Daoy (cell line): ENCODE results near the gene DOC2B. TPM values are rescaled to one million over a fixed set of nuclear protein-coding genes. Genes with fewer than 3 reads are reported as not detected.
"Not testable (repeated sequence)": the region's sequence is repeated elsewhere in the genome, so short reads cannot be mapped to it uniquely, and the experiment has no call there.

ENCODE experiments used
- DNase-seq: peaks from one replicate; pipeline ENCODE4 v3.0.0-alpha.2; 2015; ENCODE audit warnings: low read depth
- total RNA-seq: library from RNA; depleted of rRNA; stranded (reverse); fragments of >200 nt; shearing (Covaris generic); gene quantifications from 2 replicates; pipeline ENCODE4 v1.2.3, GENCODE V29; 2014

The DOC2B gene
- total RNA-seq, 1 experiment from 2014 or later = 8.5 TPM

DNA sequence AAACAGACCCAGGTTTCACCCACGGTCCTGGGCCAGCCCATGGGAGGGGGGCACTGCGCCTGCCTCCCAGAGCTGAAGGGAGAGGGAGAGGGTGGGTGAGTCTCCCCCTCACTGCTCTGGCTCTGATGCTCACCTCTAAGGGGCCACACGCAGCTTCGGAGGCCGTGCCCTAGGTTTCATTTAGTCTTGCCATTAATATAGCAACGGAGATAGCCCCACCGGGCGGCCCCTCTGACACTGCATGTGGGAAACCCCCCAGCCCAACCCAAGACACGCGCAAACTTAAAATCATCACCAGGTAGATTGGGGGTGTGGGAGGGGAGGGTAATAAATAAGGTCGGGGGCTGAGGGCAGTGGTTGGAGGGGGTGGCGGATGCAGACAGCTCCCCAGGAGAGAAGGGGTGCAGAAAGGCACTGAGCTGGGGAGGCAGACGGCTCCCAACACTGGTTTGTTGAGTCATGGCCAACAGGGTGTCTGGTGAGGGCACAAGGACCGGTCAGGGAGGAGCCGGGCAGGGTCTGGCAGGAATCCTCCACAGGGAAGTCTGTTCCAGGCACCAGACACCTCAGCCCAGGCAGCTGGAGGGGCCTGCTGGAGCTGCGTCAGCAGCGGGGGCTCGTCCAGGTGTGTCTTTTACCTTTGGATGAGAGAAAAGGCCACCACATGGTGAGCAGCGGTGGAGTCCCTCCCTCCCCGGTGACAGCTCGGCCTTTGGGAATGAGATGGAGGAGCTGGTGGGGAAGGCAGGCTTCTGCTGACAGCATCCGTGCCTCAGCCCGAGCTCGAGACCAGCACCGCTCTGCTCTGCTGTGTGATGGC lies 32.0 kb upstream of the DOC2B start:
- no peak for DNase-seq

DNA sequence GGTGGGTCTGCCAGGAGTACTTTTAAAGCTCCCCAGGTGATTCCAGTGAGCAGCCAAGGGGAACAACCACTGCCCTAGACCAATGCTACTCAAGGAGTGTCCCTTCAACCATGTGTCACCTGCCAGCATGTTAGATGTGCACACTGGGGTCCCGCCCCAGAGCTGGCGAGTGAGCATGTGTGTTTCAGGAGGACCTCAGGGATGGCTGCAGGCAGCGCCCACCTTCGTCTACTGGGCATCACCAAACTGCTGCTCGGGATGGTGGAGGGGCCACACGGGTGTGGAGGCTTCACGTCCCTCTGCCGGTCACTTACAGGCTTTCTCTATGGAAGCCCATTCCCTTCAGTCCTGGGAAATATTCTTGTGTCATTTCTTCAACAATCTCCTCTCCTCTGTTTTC lies 29.0 kb upstream of the DOC2B start:
- peak; percentile 0 for DNase-seq

DNA sequence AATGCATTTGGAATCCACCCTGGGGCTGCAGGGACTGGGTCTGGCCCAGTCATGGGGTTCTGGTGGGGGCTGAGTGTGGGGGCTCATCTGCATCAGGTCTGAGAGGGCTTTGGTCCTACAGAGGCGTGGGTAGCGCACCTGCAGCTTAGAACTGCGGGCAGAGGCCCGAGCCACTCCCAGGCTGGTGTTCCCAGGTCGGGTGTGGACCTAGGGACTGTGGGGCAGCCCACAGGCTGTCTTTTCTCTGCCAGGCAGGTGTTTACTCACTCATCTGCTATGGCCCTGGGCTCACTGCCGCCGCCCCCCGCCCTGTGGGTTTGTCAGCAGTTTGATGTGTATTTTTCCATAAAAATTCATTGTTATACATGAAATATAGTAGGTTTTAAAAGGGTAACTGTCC lies 27.0 kb upstream of the DOC2B start:
- no peak for DNase-seq

DNA sequence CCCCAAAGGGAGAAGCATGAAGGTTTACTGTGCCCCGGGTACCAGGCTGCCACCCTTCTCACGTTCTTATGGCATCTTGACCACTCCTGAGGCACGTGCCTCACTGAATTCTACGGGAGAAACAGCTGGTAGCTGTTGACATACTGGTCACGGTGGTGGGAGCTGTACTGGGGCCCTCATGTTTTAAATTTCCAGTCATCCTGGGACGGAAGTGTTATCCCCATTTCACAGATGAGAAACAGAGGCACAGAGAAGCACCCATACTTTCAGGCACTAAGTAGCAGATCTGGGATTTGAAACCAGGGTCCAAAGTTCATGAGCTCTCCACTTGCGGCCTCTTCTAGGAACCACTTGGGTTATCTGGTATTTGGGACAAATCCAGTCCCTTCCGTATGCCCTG lies 26.3 kb upstream of the DOC2B start:
- no peak for DNase-seq

DNA sequence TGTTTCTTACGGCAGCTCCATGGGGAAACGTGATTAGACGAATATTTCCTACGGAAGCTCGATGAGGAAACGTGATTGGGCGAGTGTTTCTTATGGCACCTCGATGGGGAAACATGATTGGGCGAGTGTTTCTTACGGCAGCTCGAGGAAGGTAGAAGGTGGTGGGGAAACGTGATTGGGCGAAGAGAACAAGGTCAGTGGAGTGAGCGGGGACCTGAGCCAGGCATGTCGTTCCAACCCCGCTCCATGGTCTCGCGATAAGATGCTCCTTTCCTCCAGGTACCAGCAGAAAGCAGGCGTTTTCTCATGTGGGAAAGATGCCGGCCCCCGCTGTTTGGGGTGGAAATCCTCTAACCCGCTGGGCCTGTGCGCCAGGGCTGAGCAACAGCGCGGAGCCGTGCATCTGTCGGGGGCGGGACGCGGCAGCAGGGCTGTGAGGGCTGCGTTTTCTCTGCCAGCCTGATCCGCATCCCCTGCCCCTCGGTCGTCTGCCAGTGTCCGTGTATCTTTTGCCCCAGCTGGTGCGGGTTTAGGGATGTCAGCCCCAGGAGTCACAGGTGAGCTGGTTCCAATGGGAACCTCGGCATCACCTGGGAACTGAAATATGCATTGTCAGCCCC lies 25.6 kb upstream of the DOC2B start:
- DNase-seq = no peak

DNA sequence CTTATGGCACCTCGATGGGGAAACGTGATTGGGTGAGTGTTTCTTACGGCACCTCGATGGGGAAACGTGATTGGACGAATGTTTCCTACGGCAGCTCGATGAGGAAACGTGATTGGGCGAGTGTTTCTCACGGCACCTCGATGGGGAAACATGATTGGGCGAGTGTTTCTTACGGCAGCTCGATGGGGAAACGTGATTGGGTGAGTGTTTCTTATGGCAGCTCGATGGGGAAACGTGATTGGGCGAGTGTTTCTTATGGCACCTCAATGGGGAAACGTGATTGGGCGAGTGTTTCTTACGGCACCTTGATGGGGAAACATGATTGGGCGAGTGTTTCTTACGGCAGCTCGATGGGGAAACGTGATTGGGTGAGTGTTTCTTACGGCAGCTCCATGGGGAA lies 25.0 kb upstream of the DOC2B start:
- DNase-seq = not testable (repeated sequence)

DNA sequence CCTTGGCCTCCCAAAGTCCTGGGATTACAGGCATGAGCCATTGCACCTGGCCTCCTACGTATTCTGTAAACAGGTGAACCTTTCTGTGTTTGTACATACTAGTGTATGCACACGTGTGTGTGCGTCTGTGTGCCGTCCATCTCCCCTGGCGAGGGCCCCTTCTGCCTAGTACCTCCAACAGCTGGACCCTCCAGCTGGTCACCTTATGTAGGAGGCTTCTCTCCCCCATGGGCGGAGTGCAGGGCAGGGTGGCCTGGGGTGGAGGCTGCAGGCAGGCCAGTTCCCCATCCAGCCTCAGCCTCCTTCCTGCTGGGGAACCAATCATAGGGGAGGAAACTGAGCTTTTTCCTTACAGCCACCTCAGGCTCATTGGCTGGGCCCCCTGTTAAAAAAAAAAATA lies 24.4 kb upstream of the DOC2B start:
- DNase-seq = peak; percentile 1

DNA sequence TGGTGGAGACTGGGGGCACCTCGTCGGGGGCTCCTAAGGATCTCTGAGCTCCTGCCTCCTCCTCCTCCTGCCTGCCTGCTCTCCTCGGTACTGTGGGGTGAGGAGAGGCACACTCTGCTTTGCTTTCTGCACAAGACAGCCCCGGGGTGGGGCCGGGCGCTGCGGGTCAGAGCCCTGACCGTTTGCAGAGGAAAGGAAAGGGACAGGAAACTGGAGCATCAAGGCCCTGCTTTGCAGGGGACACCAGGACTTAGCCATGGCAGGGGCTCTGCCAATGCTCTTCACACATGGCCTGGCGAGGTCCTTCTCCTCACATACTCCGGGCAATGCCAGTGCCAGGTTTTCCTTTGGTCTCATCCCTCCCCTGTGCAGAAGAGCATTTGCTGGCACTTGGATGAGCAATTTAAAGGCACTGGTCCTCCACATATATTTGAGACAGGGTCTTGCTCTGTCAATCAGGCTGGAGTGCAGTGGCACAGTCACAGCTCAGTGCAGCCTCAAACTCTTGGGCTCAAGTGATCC lies 23.8 kb upstream of the DOC2B start:
- DNase-seq = peak; percentile 3

DNA sequence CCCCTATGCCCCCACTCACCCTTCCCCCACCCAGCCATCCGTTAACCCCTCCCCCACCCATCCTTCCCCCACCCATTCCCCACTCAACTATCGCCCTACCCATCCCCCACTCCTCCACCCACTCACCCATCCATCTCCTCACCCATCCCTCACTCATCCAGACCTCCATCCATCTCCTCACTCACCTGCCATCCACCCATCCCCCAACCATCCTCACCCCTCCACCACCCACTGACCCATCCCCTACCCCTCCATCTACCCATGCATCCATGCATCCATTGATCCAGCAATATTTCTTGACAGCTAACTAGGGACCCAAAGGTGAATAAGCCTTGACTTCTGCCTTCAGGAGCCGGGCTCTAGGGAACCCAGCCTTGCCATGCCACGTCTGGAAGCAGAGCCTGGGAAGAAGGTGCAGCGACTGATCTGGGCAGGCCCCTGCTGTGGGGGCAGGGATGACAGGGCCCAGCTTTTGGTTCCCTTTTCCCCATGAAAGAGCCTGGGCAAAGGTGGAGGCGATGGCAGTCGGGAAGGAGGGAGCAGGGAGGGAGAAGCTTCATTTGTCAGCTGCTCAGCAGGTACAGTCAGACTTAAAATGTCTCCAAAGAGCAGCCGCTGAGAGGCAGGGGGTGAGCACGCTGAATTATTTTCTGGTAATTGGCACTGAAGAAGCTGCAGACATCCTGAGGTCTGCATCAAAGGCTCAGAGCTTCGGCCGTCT lies 23.1 kb upstream of the DOC2B start:
- DNase-seq = no peak

DNA sequence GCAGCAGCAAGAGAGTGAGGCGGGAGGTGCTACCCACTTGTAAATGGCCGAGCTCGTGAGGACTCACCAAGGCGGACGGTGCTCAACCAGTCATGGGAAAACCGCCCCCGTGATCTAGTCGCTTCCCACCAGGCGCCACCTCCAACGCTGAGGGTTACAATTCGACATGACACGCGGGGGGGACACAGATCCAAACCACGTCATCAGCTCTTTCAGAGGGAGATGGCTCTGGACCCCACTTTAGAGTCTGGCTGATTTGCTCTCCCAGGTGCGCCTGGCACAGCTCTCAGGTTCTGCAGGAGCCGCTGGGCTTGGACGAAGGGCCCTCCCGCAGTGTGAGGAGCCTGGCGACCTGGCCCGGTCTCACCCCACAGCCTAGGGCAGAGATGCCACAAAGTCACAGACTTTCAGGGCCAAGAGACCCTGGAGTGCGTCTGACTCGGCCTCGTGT lies 21.1 kb upstream of the DOC2B start:
- peak; percentile 4 for DNase-seq

DNA sequence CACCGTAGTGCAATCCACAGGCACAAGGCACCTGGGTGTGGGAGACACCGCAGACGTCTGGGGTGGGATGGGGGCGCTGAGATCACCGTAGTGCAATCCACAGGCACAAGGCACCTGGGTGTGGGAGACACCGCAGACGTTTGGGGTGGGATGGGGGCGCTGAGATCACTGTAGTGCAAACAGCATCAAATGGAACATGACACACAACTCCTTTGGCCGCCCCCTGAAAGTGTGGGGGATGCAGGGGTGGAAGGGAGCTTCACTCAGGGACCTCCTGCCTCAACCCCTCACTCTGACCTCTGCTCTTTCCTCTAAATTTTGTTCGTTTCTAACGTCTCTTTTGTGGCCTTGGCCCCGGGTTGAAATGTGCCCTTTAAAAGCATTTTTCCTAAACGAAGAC lies 20.3 kb upstream of the DOC2B start:
- DNase-seq = not testable (repeated sequence)

DNA sequence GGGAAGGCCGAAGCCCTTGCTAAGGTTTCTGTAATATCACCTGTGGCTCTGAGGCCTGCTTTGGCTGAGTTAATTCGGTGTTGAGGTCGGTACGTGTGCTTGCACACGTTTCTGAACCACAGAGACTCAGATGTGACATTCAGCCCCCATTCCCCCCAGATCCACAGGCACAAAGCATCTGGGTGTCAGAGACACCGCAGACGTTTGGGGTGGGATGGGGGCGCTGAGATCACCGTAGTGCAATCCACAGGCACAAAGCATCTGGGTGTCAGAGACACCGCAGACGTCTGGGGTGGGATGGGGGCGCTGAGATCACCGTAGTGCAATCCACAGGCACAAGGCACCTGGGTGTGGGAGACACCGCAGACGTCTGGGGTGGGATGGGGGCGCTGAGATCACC lies 19.8 kb upstream of the DOC2B start:
- not testable (repeated sequence) for DNase-seq

DNA sequence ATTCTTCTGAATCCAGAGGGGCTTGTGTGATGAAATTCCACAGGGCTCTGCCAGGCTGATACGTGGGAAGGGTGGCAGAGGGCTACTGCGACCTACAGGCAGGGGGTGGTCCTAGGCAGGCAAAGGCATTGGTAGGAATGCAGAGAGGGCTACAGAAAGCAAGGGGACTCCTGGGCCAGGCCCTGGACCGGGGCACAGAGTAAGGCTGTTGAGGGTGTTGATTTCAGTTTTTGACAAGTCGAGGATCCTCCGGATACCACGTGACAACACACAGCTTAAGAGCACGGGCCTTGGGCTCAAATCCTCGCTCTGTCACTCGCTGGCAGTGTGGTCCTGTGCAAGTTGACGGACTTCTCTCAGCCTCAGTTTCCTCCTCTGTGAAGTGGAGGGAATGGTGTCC lies 19.1 kb upstream of the DOC2B start:
- peak; percentile 8 for DNase-seq

DNA sequence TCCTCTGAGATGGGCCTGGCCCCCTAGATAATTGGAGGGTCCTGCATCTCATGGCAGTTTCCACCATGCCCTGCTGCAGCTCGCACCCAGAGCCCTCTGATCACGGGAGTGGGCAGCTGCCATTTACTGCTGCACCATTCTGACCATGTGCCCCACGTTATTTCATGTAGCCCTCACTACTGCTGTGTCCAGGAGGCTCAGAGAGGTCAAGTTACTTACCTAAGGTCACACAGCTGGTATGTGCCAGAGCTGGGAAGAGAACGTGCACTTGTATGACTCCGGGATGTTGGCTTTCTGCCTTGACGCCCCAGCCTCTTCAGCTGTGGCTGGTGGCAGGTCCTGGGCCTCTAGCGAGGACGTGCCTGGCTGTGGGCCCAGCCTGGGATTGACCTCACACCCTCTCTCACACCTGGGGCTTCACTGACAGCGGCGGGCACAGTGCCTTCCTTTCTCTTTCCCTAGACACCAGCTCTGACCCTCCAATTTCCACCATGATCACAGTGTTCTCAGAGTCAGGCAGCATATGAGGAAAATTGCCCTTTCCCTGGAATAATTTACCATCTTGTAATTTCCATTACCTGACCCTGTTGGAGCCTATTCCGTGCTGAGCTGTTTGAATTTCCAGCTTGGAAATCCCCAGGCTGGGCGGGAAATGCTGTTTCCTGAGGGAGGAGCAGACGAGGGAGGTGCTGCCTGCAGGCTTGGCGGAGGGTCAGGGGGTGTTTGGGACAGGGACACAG lies 18.5 kb upstream of the DOC2B start:
- peak; percentile 70 for DNase-seq

DNA sequence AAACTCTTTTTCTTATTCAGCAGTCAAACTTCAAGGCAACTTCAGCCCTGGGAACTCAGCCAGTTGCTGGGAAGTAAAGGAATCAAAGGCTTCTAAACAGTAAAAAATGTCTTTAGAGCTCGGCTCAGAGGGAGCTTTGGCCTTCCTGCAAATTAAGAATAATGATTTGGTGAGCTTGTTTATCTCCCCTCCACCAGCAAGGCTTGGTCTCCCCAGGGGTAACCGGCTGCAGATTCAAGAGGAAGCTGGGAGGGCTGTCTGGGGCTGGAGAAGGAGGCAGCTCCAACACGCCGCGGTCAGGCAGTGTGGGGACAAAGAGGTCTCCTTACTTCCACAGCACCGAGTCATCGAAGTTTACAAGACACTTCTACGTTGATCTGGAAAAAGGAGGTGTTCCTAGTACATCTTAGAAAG lies 17.7 kb upstream of the DOC2B start:
- DNase-seq = peak; percentile 42

DNA sequence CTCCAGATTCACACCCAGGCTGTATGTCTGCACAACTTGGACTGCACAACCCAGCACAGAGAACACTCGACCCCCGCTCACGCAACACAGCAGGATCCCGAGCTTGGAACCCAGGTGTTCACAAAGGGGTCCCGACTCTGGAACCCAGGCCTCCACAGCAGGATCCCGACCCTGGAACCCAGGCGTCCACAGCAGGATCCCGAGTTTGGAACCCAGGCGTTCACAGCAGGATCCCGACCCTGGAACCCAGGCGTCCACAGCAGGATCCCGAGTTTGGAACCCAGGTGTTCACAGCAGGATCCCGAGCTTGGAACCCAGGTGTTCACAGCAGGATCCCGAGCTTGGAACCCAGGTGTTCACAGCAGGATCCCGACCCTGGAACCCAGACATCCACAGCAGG lies 16.8 kb upstream of the DOC2B start:
- not testable (repeated sequence) for DNase-seq

DNA sequence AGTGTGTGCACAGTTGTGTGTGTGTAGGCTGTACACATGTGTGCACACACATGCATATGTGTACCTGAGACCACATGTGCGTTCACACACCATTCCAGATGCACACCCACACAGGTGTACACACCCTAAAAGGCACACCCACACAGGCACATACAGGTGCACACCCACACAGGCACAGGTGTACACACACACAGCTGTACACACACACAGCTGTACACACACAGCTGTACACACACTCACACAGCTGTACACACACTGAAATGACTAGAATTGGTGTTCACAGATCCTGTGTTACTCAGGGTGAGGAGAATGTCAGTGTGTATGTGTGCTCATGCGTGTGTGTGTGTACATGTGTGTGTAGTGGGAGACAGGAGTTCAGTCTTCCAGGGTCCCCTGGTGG lies 15.9 kb upstream of the DOC2B start:
- DNase-seq = no peak

DNA sequence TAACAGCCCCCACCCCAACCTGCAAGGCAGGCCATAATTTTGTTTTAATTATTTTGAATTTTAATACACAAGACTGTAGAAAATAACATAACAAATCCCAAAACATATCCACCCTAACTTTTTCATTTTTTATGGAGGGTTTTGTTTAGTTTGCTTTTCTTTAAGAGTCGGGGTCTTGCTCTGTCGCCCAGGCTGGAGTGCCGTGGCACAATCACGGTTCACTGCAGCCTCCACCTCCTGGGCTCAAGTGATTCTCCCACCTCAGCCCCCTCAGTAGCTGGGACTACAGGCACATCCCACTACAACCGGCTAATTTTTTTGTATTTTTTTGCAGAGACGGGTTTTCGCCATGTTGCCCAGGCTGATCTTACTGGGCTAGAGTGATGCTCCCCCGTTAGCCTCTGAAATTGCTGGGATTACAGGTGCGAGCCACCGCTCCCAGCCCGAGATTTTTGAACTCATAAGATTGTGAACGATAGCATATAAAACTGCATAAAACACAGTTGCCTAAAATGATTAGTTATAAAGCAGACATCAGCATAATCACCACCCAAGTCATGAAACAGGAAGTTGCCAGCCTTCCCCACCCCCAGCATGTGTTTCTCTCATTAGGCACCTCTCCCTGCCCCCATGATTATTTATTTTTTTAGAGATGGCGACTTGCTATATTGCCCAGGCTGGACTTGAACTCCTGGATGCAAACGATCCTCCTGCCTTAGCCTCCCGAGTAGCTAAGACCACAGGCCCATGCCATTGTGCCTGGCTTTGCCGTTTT lies 13.6 kb upstream of the DOC2B start:
- DNase-seq = no peak

DNA sequence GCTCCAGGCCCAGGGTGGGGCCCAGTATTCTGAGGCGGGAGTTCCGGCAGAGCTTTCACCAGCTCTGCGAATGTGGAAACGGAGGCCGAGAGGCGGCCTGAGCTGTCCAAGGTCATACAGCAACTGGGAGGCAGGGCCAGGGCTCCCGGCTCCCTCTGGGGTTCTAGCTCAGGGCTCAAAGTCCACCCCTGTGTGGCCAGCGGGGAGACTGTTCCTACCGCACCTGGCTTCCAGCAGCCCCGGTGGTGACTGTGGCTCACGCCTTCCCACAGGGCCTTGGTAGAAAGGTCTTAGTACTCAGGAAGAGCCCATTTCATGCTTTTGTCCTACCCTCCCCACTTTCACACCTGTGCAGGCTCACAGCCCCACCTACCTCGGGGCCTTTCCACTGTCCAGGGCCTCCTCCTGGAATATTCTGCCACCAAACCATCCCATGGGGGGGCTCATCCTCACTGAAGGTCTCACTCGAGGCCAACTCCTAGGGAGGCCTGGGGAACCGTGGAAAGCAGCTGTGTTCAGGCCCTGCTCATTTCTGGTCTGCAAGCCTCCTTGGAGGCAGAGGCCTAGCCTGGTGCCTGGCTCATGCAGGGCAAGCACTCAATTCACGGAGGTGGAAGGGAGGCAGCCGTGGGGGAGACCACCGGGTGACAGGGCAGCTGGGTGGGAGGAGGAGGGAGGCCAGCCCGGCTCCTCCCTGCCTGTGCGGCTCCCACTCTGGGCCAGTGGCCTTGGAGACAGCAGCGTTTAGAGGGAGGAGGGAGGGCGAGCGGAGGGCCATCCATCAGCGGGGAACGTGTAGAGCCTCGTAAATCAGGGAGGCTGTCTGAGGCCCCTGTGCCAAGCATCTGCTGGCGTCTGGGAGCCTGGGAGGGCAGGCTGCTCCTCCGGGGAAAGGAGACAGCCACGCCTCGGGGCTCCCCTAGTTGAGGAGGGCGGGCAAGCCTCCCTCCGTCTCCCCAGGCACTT lies 12.7 kb upstream of the DOC2B start:
- no peak for DNase-seq

DNA sequence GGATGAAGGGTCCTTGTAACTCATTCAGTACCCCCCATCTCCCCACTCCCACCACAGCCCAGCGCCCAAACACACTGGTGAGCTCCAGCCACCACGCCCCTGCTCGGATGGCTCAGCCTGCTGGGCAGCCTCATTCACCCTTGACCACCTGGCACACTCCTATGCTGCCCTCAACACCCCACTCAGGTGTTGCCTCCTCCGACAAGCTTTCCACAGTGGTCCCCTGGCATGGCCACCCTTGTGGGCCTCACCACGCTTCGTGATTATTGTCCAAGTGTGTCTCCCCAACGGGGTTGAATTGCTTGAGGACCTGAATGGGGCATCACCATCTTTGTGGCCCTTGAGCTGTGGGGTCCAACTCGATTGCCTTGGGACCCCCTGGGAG lies 12.0 kb upstream of the DOC2B start:
- no peak for DNase-seq
